Measurements from ENCODE around the gene USP25. TPM values are rescaled to one million over a fixed set of nuclear protein-coding genes. Genes with fewer than 3 reads are reported as not detected.

The USP25 gene
- total and polyA plus RNA-seq, 9 of the 15 experiments (the other 6 are each of a cell fraction or from before 2014, with no cell fraction given) = 7.8 to 44.9 (median 31.4) TPM

DNA sequence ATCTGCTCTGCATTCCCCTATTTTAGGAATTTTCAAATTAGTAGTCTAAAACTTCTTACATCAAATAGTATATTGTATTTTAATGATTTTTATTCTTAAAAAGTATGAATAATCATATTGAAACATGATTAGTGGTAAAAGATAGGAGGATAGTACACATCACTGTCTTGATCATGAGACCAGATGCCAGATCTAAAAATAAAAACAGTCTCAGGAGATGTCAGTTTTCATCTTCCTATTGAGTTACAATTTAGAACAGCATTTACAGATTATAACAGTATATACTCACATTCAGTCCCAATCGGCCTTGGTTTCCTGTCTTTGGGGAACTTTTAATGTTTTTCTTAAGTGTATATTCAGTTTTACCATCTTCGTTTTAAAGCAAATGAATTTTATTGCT is 95.9 kb downstream of the USP25 start:
- H4K20me1 ChIP-seq (replicated peaks; ENCODE audit: control insufficient read depth, insufficient read depth, low read length) = no peaks in the 10 kb centered on the region
- no peak overlapping the region for H3K27ac ChIP-seq (ENCODE audit: extremely low read depth, low read depth, low read length)
- H3K9me3 ChIP-seq (replicated peaks; ENCODE audit: control insufficient read depth, insufficient read depth, low read depth, low read length) = no peaks in the 10 kb centered on the region
- POLR2A ChIA-PET = no interaction called here
- intact Hi-C loops (cut with micrococcal nuclease) = loop anchor here (1.0 to 10.0 kb wide), 2 partner anchors 94 to 151 kb away; no protein-coding TSS in a partner anchor
- H3K9me1 ChIP-seq (ENCODE audit: control insufficient read depth, insufficient read depth, low read length) = no peaks in the 10 kb centered on the region
- H3K36me3 ChIP-seq (ENCODE audit: control insufficient read depth, insufficient read depth, low read length) = peaks cover 74% of the 10 kb centered on the region
- no peak overlapping the region for H3K9ac ChIP-seq (ENCODE audit: insufficient read depth in 1 of 2, low read depth in 2 of 2, low read length in 2 of 2)
- 53% methylated on average over 2 of the region's 2 CpGs for WGBS (ENCODE audit: insufficient coverage, low coverage, missing lambda C conversion rate)
- TF ChIP-seq ZNF3 (CRISPR knock-in tag; IDR thresholded peaks at IDR 0.05) (no peak), ZNF589 (CRISPR knock-in tag; IDR thresholded peaks at IDR 0.05; ENCODE audit: low read depth) (no peak)
- FAIRE-seq = no peak
- DNase-seq (ENCODE audit: extremely low read depth in 1 of 4, low spot score in 3 of 4) = no peak
- no peak overlapping the region for H2AFZ ChIP-seq (ENCODE audit: low read depth, low read length)
- no peak overlapping the region for H3K4me2 ChIP-seq (ENCODE audit: insufficient read depth, low read length)
- CTCF ChIA-PET (ENCODE audit: low intra/inter-chr PET ratio) = no interaction called here
- no TSS peak for BruUV-seq (replicated peaks)
- no peak for ATAC-seq
- in situ Hi-C loops (cut with MboI) = no loop called here
- no peaks in the 10 kb centered on the region for H3K4me1 ChIP-seq (replicated peaks in 1 of 2; ENCODE audit: control insufficient read depth in 2 of 2, insufficient read depth in 2 of 2, low read length in 2 of 2)
- no peak overlapping the region for H3K4me3 ChIP-seq
- H3K79me2 ChIP-seq (ENCODE audit: control insufficient read depth, insufficient read depth, low read length) = no peaks in the 10 kb centered on the region
- no peaks in the 10 kb centered on the region for H3K27me3 ChIP-seq (ENCODE audit: control insufficient read depth in 2 of 2, insufficient read depth in 2 of 2, low read length in 2 of 2)

DNA sequence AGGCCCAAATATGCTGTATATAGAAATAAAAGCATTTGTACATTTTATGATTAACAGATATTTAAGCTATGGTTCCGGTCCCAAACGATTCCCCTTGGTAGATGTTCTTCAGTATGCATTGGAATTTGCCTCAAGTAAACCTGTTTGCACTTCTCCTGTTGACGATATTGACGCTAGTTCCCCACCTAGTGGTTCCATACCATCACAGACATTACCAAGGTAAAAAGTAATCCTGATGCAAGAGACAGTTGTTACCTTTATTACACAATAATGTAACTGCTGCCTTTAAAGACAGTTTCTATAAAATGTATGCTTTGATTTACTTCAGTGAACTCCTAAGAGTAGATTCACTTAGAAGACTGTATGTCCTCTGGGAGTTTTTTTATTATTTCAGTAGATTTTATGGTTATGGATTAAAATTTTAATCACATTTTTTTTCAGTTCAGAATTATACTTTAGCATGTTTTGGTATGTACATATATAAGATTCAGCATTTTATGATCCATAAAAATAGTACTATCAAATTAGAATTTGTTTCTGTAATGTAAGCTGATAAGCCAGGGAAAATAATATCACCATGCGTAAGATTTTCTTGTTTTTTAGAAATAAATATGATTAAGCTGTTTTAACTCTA is 96.5 kb downstream of the USP25 start:
- 59% methylated on average over 5 of the region's 5 CpGs for WGBS (ENCODE audit: insufficient coverage, low coverage, missing lambda C conversion rate)
- H3K27ac ChIP-seq (ENCODE audit: extremely low read depth, low read depth, low read length) = no peak overlapping the region
- no peak overlapping the region for H2AFZ ChIP-seq (ENCODE audit: low read depth, low read length)
- no TSS peak for BruUV-seq (replicated peaks)
- H3K9me1 ChIP-seq (ENCODE audit: control insufficient read depth, insufficient read depth, low read length) = no peaks in the 10 kb centered on the region
- POLR2A ChIA-PET = no interaction called here
- no peaks in the 10 kb centered on the region for H3K79me2 ChIP-seq (ENCODE audit: control insufficient read depth, insufficient read depth, low read length)
- H3K4me2 ChIP-seq (ENCODE audit: insufficient read depth, low read length) = no peak overlapping the region
- no peaks in the 10 kb centered on the region for H3K9me3 ChIP-seq (replicated peaks; ENCODE audit: control insufficient read depth, insufficient read depth, low read depth, low read length)
- FAIRE-seq (peak; percentile 85), DNase-seq (ENCODE audit: extremely low read depth in 1 of 4, low spot score in 3 of 4) (peak; percentile 13 to 64 (median 31)), ATAC-seq (peak; percentile 94)
- no peak overlapping the region for H3K9ac ChIP-seq (ENCODE audit: insufficient read depth in 1 of 2, low read depth in 2 of 2, low read length in 2 of 2)
- in situ Hi-C loops (cut with MboI) (no loop called here), intact Hi-C loops (cut with micrococcal nuclease) (loop anchor here (1.0 to 10.0 kb wide), 2 partner anchors 95 to 151 kb away; no protein-coding TSS in a partner anchor)
- CTCF ChIA-PET (ENCODE audit: low intra/inter-chr PET ratio) = no interaction called here
- no peaks in the 10 kb centered on the region for H3K4me1 ChIP-seq (replicated peaks in 1 of 2; ENCODE audit: control insufficient read depth in 2 of 2, insufficient read depth in 2 of 2, low read length in 2 of 2)
- no peak overlapping the region for H3K4me3 ChIP-seq
- peaks cover 75% of the 10 kb centered on the region for H3K36me3 ChIP-seq (ENCODE audit: control insufficient read depth, insufficient read depth, low read length)
- no peaks in the 10 kb centered on the region for H3K27me3 ChIP-seq (ENCODE audit: control insufficient read depth in 2 of 2, insufficient read depth in 2 of 2, low read length in 2 of 2)
- no peaks in the 10 kb centered on the region for H4K20me1 ChIP-seq (replicated peaks; ENCODE audit: control insufficient read depth, insufficient read depth, low read length)
- no peak for TF ChIP-seq NFIC (IDR thresholded peaks at IDR 0.05)
- TF ChIP-seq ZNF174 (CRISPR knock-in tag; IDR thresholded peaks at IDR 0.05) = no peak
- no peak for TF ChIP-seq MCM3 (IDR thresholded peaks at IDR 0.05)
- no peak for TF ChIP-seq SIX5 (IDR thresholded peaks at IDR 0.05; ENCODE audit: borderline replicate concordance in 1 of 2, insufficient read depth in 1 of 2, low read depth in 1 of 2, low read length in 2 of 2)
- TF ChIP-seq CEBPG (CRISPR knock-in tag; IDR thresholded peaks at IDR 0.05) = peak; percentile 76; the same call in 1 of the 2 replicates
- TF ChIP-seq CEBPG (tag; conservative IDR thresholded peaks at IDR 0.05 in 1 of 2, IDR thresholded peaks at IDR 0.05 in 1 of 2) = peak; percentile 88 to 95
- no peak for TF ChIP-seq ZNF408 (CRISPR knock-in tag; IDR thresholded peaks at IDR 0.05; ENCODE audit: low read depth)
- TF ChIP-seq PPARD (CRISPR knock-in tag; IDR thresholded peaks at IDR 0.05) = no peak
- peak; percentile 94 for TF ChIP-seq CEBPB (tag; IDR thresholded peaks at IDR 0.05)
- TF ChIP-seq, protein P1, sequence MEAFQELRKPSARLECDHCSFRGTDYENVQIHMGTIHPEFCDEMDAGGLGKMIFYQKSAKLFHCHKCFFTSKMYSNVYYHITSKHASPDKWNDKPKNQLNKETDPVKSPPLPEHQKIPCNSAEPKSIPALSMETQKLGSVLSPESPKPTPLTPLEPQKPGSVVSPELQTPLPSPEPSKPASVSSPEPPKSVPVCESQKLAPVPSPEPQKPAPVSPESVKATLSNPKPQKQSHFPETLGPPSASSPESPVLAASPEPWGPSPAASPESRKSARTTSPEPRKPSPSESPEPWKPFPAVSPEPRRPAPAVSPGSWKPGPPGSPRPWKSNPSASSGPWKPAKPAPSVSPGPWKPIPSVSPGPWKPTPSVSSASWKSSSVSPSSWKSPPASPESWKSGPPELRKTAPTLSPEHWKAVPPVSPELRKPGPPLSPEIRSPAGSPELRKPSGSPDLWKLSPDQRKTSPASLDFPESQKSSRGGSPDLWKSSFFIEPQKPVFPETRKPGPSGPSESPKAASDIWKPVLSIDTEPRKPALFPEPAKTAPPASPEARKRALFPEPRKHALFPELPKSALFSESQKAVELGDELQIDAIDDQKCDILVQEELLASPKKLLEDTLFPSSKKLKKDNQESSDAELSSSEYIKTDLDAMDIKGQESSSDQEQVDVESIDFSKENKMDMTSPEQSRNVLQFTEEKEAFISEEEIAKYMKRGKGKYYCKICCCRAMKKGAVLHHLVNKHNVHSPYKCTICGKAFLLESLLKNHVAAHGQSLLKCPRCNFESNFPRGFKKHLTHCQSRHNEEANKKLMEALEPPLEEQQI (IDR thresholded peaks at IDR 0.05) = no peak
- 0 out of 2 replicates have a peak, but pooled peaks have one; percentile 15 for TF ChIP-seq C11orf30 (IDR thresholded peaks at IDR 0.05; ENCODE audit: low read depth)
- no peak for TF ChIP-seq BCOR (IDR thresholded peaks at IDR 0.05)
- TF ChIP-seq NCOA6 (IDR thresholded peaks at IDR 0.05) = no peak
